ENCODE data around the gene SCUBE2.

Gene SCUBE2

GRCh38 chr11:9047964-9048523 is 43.4 kb downstream of the SCUBE2 start:
- H3K4me1 ChIP-seq (ENCODE audit: control insufficient read depth, insufficient read depth, low read length), result no peaks in the 10 kb centered on the region
- no peaks in the 10 kb centered on the region for H3K36me3 ChIP-seq (ENCODE audit: control insufficient read depth, insufficient read depth, low read length)
- H3K9me3 ChIP-seq (ENCODE audit: control insufficient read depth, low read length), result no peaks in the 10 kb centered on the region
- H3K9ac ChIP-seq (ENCODE audit: low read length), result no peak overlapping the region
- no peak overlapping the region for H3K4me3 ChIP-seq (ENCODE audit: low read length)
- no peaks in the 10 kb centered on the region for H3K27me3 ChIP-seq (ENCODE audit: control insufficient read depth, insufficient read depth, low read length)

GRCh38 chr11:9046481-9046880 is 44.9 kb downstream of the SCUBE2 start:
- Histone ChIP-seq H3K4me1 (ENCODE audit: control insufficient read depth, insufficient read depth, low read length) (no peaks in the 10 kb centered on the region), H3K9ac (ENCODE audit: low read length) (no peak overlapping the region), H3K4me3 (ENCODE audit: low read length) (no peak overlapping the region), H3K9me3 (ENCODE audit: control insufficient read depth, low read length) (no peaks in the 10 kb centered on the region), H3K36me3 (ENCODE audit: control insufficient read depth, insufficient read depth, low read length) (no peaks in the 10 kb centered on the region), H3K27me3 (ENCODE audit: control insufficient read depth, insufficient read depth, low read length) (peaks cover 5% of the 10 kb centered on the region)

- Histone ChIP-seq H3K27me3 (ENCODE audit: control insufficient read depth, insufficient read depth, low read length) (peaks cover 5% of the 10 kb centered on the region), H3K36me3 (ENCODE audit: control insufficient read depth, insufficient read depth, low read length) (no peaks in the 10 kb centered on the region)
Observed at GRCh38 chr11:9042488-9042887, 48.9 kb downstream of the SCUBE2 start.

GRCh38 chr11:9041747-9042146 is 49.7 kb downstream of the SCUBE2 start:
- Histone ChIP-seq H3K9ac (ENCODE audit: low read length) (no peak overlapping the region), H3K4me3 (ENCODE audit: low read length) (no peak overlapping the region), H3K36me3 (ENCODE audit: control insufficient read depth, insufficient read depth, low read length) (no peaks in the 10 kb centered on the region), H3K27me3 (ENCODE audit: control insufficient read depth, insufficient read depth, low read length) (peaks cover 5% of the 10 kb centered on the region), H3K4me1 (ENCODE audit: control insufficient read depth, insufficient read depth, low read length) (no peaks in the 10 kb centered on the region), H3K9me3 (ENCODE audit: control insufficient read depth, low read length) (no peaks in the 10 kb centered on the region)

More at GRCh38 chr11:9042488-9042887, 48.9 kb downstream of the SCUBE2 start:
- Histone ChIP-seq H3K4me1 (ENCODE audit: control insufficient read depth, insufficient read depth, low read length) (no peaks in the 10 kb centered on the region), H3K9me3 (ENCODE audit: control insufficient read depth, low read length) (no peaks in the 10 kb centered on the region), H3K9ac (ENCODE audit: low read length) (no peak overlapping the region), H3K4me3 (ENCODE audit: low read length) (no peak overlapping the region)

- Histone ChIP-seq H3K4me3 (ENCODE audit: low read length) (no peak overlapping the region), H3K27me3 (ENCODE audit: control insufficient read depth, insufficient read depth, low read length) (peaks cover 5% of the 10 kb centered on the region), H3K36me3 (ENCODE audit: control insufficient read depth, insufficient read depth, low read length) (no peaks in the 10 kb centered on the region), H3K9ac (ENCODE audit: low read length) (no peak overlapping the region), H3K4me1 (ENCODE audit: control insufficient read depth, insufficient read depth, low read length) (no peaks in the 10 kb centered on the region), H3K9me3 (ENCODE audit: control insufficient read depth, low read length) (no peaks in the 10 kb centered on the region)
Observed at GRCh38 chr11:9040410-9040809, 51.0 kb downstream of the SCUBE2 start.

GRCh38 chr11:9039863-9040262 is 51.5 kb downstream of the SCUBE2 start:
- Histone ChIP-seq H3K4me1 (ENCODE audit: control insufficient read depth, insufficient read depth, low read length) (no peaks in the 10 kb centered on the region), H3K27me3 (ENCODE audit: control insufficient read depth, insufficient read depth, low read length) (peaks cover 9% of the 10 kb centered on the region), H3K36me3 (ENCODE audit: control insufficient read depth, insufficient read depth, low read length) (no peaks in the 10 kb centered on the region), H3K9me3 (ENCODE audit: control insufficient read depth, low read length) (no peaks in the 10 kb centered on the region), H3K4me3 (ENCODE audit: low read length) (no peak overlapping the region), H3K9ac (ENCODE audit: low read length) (no peak overlapping the region)

GRCh38 chr11:9039198-9039597 is 52.2 kb downstream of the SCUBE2 start:
- Histone ChIP-seq H3K9ac (ENCODE audit: low read length) (no peak overlapping the region), H3K4me1 (ENCODE audit: control insufficient read depth, insufficient read depth, low read length) (no peaks in the 10 kb centered on the region), H3K9me3 (ENCODE audit: control insufficient read depth, low read length) (no peaks in the 10 kb centered on the region), H3K4me3 (ENCODE audit: low read length) (no peak overlapping the region), H3K36me3 (ENCODE audit: control insufficient read depth, insufficient read depth, low read length) (no peaks in the 10 kb centered on the region), H3K27me3 (ENCODE audit: control insufficient read depth, insufficient read depth, low read length) (peaks cover 9% of the 10 kb centered on the region)

- H3K9me3 ChIP-seq (ENCODE audit: control insufficient read depth, low read length), result no peaks in the 10 kb centered on the region
- H3K36me3 ChIP-seq (ENCODE audit: control insufficient read depth, insufficient read depth, low read length), result no peaks in the 10 kb centered on the region
Observed at GRCh38 chr11:9038541-9038940, 52.9 kb downstream of the SCUBE2 start.

GRCh38 chr11:9037963-9038362 is 53.4 kb downstream of the SCUBE2 start:
- Histone ChIP-seq H3K36me3 (ENCODE audit: control insufficient read depth, insufficient read depth, low read length) (no peaks in the 10 kb centered on the region), H3K4me3 (ENCODE audit: low read length) (no peak overlapping the region), H3K27me3 (ENCODE audit: control insufficient read depth, insufficient read depth, low read length) (peaks cover 9% of the 10 kb centered on the region), H3K9me3 (ENCODE audit: control insufficient read depth, low read length) (no peaks in the 10 kb centered on the region), H3K9ac (ENCODE audit: low read length) (no peak overlapping the region), H3K4me1 (ENCODE audit: control insufficient read depth, insufficient read depth, low read length) (no peaks in the 10 kb centered on the region)

More at GRCh38 chr11:9038541-9038940, 52.9 kb downstream of the SCUBE2 start:
- Histone ChIP-seq H3K27me3 (ENCODE audit: control insufficient read depth, insufficient read depth, low read length) (peaks cover 9% of the 10 kb centered on the region), H3K9ac (ENCODE audit: low read length) (no peak overlapping the region), H3K4me1 (ENCODE audit: control insufficient read depth, insufficient read depth, low read length) (no peaks in the 10 kb centered on the region), H3K4me3 (ENCODE audit: low read length) (no peak overlapping the region)

- H3K4me3 ChIP-seq (ENCODE audit: low read length), result no peak overlapping the region
- H3K4me1 ChIP-seq (ENCODE audit: control insufficient read depth, insufficient read depth, low read length), result no peaks in the 10 kb centered on the region
- no peaks in the 10 kb centered on the region for H3K36me3 ChIP-seq (ENCODE audit: control insufficient read depth, insufficient read depth, low read length)
- H3K27me3 ChIP-seq (ENCODE audit: control insufficient read depth, insufficient read depth, low read length), result peaks cover 4% of the 10 kb centered on the region
- no peak overlapping the region for H3K9ac ChIP-seq (ENCODE audit: low read length)
- H3K9me3 ChIP-seq (ENCODE audit: control insufficient read depth, low read length), result no peaks in the 10 kb centered on the region
Observed at GRCh38 chr11:9037046-9037780, 54.2 kb downstream of the SCUBE2 start.

GRCh38 chr11:9030601-9031000 is 60.8 kb downstream of the SCUBE2 start:
- Histone ChIP-seq H3K27me3 (ENCODE audit: control insufficient read depth, insufficient read depth, low read length) (peaks cover 4% of the 10 kb centered on the region), H3K36me3 (ENCODE audit: control insufficient read depth, insufficient read depth, low read length) (no peaks in the 10 kb centered on the region), H3K9me3 (ENCODE audit: control insufficient read depth, low read length) (no peaks in the 10 kb centered on the region), H3K4me1 (ENCODE audit: control insufficient read depth, insufficient read depth, low read length) (no peaks in the 10 kb centered on the region), H3K9ac (ENCODE audit: low read length) (no peak overlapping the region), H3K4me3 (ENCODE audit: low read length) (no peak overlapping the region)

- H3K36me3 ChIP-seq (ENCODE audit: control insufficient read depth, insufficient read depth, low read length), result no peaks in the 10 kb centered on the region
- no peaks in the 10 kb centered on the region for H3K9me3 ChIP-seq (ENCODE audit: control insufficient read depth, low read length)
- no peak overlapping the region for H3K9ac ChIP-seq (ENCODE audit: low read length)
- no peaks in the 10 kb centered on the region for H3K27me3 ChIP-seq (ENCODE audit: control insufficient read depth, insufficient read depth, low read length)
- H3K4me3 ChIP-seq (ENCODE audit: low read length), result no peak overlapping the region
- H3K4me1 ChIP-seq (ENCODE audit: control insufficient read depth, insufficient read depth, low read length), result no peaks in the 10 kb centered on the region
Observed at GRCh38 chr11:9029422-9029821, 62.0 kb downstream of the SCUBE2 start.

Measured in mucosa of stomach (tissue), 1 donor.